ENCODE results near the gene EFHC1.

EFHC1 gene

GRCh38 chr6:52531396-52531795 lies 111.3 kb downstream of the EFHC1 start:
- TF ChIP-seq FOXP2 (optimal IDR thresholded peaks at IDR 0.05; ENCODE audit: borderline replicate concordance, extremely low read depth, extremely low read length, insufficient read depth) (no peak), POLR2AphosphoS5 (IDR thresholded peaks at IDR 0.05; ENCODE audit: low read depth, low read length) (no peak)

GRCh38 chr6:52531834-52532233 lies 111.7 kb downstream of the EFHC1 start:
- TF ChIP-seq FOXP2 (optimal IDR thresholded peaks at IDR 0.05; ENCODE audit: borderline replicate concordance, extremely low read depth, extremely low read length, insufficient read depth) (no peak), POLR2AphosphoS5 (IDR thresholded peaks at IDR 0.05; ENCODE audit: low read depth, low read length) (no peak), REST (IDR thresholded peaks at IDR 0.05; ENCODE audit: insufficient read depth in 1 of 2, low read depth in 2 of 2, low read length in 2 of 2) (no peak), TAF1 (IDR thresholded peaks at IDR 0.05; ENCODE audit: borderline replicate concordance, insufficient read depth, low read length) (no peak), SIN3A (IDR thresholded peaks at IDR 0.05; ENCODE audit: borderline replicate concordance, insufficient read depth, low read length) (no peak)

GRCh38 chr6:52532457-52532856 lies 112.3 kb downstream of the EFHC1 start:
- TF ChIP-seq REST (IDR thresholded peaks at IDR 0.05; ENCODE audit: insufficient read depth in 1 of 2, low read depth in 2 of 2, low read length in 2 of 2) (no peak), FOXP2 (optimal IDR thresholded peaks at IDR 0.05; ENCODE audit: borderline replicate concordance, extremely low read depth, extremely low read length, insufficient read depth) (no peak), POLR2AphosphoS5 (IDR thresholded peaks at IDR 0.05; ENCODE audit: low read depth, low read length) (no peak), SIN3A (IDR thresholded peaks at IDR 0.05; ENCODE audit: borderline replicate concordance, insufficient read depth, low read length) (no peak), TAF1 (IDR thresholded peaks at IDR 0.05; ENCODE audit: borderline replicate concordance, insufficient read depth, low read length) (no peak)

GRCh38 chr6:52533491-52533890 lies 113.3 kb downstream of the EFHC1 start:
- TF ChIP-seq FOXP2 (optimal IDR thresholded peaks at IDR 0.05; ENCODE audit: borderline replicate concordance, extremely low read depth, extremely low read length, insufficient read depth) (no peak), POLR2AphosphoS5 (IDR thresholded peaks at IDR 0.05; ENCODE audit: low read depth, low read length) (no peak), SIN3A (IDR thresholded peaks at IDR 0.05; ENCODE audit: borderline replicate concordance, insufficient read depth, low read length) (no peak), REST (IDR thresholded peaks at IDR 0.05; ENCODE audit: insufficient read depth in 1 of 2, low read depth in 2 of 2, low read length in 2 of 2) (no peak), TAF1 (IDR thresholded peaks at IDR 0.05; ENCODE audit: borderline replicate concordance, insufficient read depth, low read length) (no peak)

GRCh38 chr6:52534363-52534762 lies 114.2 kb downstream of the EFHC1 start:
- TF ChIP-seq SIN3A (IDR thresholded peaks at IDR 0.05; ENCODE audit: borderline replicate concordance, insufficient read depth, low read length): no peak
- TF ChIP-seq REST (IDR thresholded peaks at IDR 0.05; ENCODE audit: insufficient read depth in 1 of 2, low read depth in 2 of 2, low read length in 2 of 2): no peak
- no peak for TF ChIP-seq TAF1 (IDR thresholded peaks at IDR 0.05; ENCODE audit: borderline replicate concordance, insufficient read depth, low read length)
- TF ChIP-seq POLR2AphosphoS5 (IDR thresholded peaks at IDR 0.05; ENCODE audit: low read depth, low read length): no peak
- TF ChIP-seq FOXP2 (optimal IDR thresholded peaks at IDR 0.05; ENCODE audit: borderline replicate concordance, extremely low read depth, extremely low read length, insufficient read depth): no peak
